GM18505 (cell line): ENCODE data around the gene LMF1.

Experiments used
- ATAC-seq: cut with Tn5 transposase; IDR thresholded peaks from one replicate; pipeline ENCODE4 v1.9.1; 2021; ENCODE audit not compliant: unreplicated experiment
- POLR2A ChIP-seq: IDR thresholded peaks from 4 replicates; pipeline ENCODE4 v1.6.1; 2011; ENCODE audit warnings: borderline replicate concordance; ENCODE audit not compliant: insufficient read depth, insufficient read length; ENCODE audit errors: extremely low read depth

Gene LMF1

DNA sequence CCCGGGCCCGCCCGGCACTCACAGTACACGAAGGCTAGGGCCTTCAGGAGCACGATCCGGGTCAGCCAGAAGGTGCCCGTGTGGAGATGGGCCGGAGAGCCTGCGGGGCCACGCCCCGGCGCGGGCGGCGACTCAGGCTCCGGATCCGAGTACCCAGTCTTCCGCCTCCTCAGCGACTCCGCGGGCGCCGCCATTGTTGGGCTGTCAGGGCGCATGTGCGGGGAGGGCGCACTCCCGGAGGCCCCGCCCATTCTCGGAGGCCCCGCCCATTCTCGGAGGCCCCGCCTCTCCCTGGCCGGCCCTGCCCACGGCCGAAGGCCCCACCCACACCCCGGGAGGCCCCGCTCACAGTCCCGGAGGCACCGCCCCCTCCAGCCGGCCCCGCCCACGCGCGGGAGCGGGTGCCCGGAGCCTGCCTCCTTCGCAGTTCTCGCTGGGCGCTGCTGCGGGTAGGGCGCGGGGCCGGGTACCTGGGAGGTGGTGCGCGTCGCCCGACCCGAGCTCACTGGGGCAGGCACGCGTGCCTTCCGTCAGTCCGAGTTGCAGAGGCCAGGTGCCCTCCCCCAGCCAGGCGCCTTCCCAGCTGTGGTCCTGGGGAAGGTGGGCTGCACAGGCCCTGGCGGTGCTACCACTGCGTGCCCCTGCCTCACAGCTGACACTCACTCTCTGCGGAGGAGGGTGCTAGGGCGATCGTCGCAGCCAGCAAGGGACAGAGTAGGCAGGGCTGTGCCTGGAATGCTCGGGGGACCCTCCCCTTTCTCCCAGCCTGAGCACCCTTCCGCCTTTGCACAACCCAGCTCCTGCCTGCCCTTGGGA lies at the start of gene LMF1:
TSS of gene LMF1 (minus strand) at position 219 of the 816 bp plus-strand sequence. CDS start at position 215, 4 bp downstream.
- peak; percentile 74 for ATAC-seq
- peak; percentile 86 for TF ChIP-seq POLR2A

DNA sequence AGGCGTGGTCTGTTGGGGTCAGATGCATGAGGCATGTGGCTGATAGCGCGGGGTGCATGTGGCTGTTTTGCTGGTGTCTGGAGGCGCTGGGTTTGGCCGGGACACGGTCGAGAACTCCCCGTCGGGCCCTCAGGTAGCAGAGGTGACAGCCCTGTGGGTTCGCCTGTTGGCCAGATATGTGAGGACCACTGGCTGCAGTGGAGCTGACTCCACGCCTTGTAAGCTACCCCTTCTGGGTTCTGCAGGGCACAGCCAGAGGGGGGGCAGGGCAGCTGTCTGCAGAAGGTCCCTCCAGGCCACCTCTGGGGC lies 49.3 kb upstream of the LMF1 start:
- no peak for ATAC-seq
- no peak for TF ChIP-seq POLR2A

DNA sequence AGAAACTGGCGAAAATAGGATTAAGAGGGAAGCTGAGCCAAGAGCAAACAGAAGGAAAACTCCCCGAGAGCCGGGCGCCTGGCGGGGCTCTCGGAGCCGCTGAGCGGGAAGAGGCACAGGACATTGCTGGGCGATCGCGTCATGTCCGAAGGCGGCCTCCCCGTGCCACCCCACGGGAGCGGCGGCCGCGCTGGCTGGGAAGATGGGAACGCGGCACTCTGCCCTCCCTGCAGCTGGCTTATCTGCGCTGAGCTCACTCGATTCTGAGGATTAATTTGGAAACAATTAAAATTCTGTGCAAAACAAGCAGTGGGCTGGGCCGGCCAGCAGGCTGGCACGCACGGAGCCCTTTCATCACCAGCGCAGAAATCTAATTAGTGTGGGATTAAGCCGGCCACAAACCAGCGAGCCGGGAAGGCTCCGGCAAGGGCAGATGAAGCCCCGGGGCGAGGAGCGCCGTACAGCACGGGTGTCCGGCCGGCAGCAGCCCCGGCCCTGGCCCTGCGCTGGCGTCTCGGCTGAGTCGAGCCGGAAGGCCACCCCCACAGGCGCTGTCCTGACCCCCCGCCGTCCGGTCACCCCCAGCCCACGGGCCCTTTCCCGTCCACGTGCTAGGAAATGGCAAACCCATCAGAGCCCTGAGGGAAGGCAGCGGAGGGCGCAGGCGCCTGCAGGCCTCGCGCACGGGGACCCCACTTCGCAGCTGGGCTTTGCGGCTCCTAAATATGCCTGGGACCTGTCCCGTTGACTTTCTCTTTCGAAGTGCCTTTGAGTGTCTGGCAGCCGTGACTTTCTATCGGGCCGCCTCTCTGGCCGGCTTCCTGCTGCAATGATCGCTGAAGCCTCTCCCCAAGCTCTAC lies 48.7 kb upstream of the LMF1 start:
- ATAC-seq = no peak
- TF ChIP-seq POLR2A = no peak

DNA sequence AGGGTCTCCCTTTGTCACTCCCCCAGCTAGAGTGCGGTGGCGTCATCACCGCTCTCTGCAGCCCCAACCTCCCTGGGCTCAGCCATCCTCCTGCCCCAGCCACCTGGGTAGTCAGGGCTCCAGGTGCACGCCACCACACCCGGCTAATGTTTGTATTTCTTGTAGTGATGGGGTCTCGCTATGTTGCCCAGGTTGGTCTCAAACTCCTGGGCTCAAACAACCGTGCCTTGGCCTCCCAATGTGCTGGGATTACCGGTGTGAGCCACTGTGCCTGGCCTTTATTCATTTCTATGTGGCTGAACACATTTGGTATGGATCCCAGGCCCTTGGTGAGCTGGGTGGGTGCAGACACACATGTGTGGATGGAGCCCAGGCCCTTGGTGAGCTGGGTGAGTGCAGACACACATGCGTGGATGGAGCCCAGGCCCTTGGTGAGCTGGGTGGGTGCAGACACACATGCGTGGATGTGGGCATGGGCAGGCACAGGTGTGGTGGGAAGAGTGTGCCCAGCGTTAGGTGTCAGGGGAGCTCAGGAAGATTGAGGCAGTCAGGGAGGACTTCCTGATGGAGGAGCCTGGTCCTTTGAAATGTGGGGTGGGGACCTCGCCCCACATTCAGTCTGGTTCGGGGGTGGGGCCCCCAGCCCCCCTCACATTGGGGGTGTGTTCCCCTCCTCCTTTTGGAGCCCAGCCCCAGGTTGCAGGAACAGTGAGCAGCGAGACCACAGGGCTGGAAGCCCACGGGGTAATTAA lies 47.8 kb upstream of the LMF1 start:
- no peak for TF ChIP-seq POLR2A
- ATAC-seq = no peak

DNA sequence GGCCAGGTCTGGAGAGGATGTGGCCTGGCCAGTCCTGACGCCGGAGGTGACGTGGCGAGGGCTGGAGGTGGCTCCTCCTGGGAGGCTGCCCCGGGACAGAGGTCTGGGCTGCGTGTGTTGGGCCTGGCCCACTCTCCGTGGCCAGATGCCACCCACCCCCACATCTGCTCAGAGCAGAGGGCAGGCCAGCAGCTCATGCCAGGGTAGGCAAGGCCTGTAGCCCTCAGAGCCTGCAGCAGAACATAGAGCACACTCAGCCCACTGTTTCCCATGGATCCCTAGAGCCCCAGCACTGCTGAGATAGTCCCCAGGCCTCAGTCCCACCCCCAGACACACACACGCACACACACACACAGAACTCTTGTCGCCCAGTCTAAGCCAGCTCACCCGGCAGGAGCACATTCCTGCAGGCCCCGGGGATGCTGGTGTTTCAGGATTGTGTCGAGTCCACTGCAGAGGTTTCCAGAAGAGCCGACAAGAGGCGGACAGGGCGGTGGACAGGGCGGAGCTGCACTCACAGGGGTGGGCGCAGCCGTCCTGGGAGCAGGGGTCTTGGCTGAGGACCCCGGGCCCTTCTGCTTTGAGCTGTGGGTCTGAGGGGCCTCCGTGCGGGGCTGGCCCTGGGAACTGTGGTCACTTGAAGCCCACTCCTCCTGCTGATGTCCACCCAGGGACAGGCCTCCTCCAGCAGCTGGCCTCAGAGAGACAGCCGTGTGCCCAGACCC lies 44.1 kb upstream of the LMF1 start:
- ATAC-seq = no peak
- no peak for TF ChIP-seq POLR2A

DNA sequence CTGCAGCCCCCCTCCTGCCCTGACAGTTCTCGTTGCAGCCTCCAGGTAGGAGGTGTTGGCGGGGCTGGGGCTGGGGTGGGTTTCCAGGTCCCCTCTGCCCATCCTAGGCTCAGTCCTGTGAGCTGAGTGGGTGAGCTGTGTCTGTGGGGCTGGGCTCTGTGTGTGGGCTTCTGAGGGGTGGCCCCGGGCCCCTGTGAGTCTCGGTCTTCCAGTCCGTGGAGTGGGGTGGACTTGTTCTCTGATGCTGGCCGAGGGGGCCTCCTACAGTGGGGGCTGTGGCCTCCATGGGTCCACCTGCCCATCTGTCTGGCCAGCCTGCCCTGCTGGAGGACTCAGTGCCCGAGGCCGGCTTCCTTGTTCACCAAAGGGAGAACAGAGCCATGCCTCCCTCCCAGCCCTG lies 43.4 kb upstream of the LMF1 start:
- no peak for ATAC-seq
- TF ChIP-seq POLR2A = no peak

DNA sequence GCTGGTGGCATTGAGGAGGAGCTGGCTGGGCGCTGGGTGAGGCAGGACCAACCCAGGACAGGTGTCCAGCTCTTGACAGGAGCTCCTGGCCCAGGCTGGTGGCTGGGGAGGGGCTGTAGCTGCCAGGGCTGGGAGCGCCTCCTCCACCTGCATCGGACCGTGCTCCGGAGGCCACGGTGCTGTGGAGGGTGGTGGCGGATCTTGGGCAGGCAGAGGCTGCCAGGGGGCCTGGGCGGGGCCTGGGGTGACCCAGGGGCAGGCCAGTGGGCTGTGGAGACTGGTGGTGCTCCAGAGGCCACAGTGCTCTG lies 42.8 kb upstream of the LMF1 start:
- TF ChIP-seq POLR2A = no peak
- no peak for ATAC-seq

DNA sequence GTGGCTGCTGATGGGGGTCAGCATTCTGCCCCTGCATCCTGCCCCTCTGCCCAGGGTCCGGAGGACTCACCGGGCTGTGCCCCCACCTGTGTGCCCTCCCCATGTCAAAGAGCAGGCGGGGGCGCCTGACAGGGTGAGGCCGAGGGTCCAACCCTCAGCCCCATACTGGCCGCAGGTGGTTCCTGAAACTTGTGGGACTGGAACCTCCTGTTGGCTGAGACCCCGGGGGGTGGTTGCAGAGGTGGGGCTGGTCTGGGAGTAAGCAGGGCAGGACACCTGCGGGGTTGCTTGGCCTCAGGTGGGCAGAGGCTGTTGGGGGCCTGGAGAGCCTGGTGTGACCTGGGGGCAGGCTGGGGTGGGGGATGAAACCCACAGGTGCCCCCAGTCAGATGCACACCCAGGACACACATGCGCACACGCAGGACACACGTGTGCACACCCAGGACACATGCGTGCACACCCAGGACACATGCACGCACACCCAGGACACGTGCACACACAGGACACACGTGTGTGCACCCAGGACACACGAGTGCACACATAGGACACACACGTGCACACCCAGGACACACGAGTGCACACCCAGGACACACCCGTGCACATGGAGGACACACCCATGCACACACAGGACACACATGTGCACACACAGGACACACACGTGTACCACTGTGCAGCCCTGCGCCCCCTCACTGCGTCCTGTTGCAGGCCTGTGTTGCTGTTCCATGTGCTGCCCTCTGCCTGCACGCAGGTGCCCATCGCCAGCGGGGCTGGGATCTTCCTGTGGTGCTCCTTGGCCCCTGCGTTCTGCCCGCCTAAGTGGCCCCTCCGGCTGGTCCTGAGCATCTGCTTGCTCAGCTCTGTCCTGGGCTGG lies 42.2 kb upstream of the LMF1 start:
- no peak for TF ChIP-seq POLR2A
- no peak for ATAC-seq

DNA sequence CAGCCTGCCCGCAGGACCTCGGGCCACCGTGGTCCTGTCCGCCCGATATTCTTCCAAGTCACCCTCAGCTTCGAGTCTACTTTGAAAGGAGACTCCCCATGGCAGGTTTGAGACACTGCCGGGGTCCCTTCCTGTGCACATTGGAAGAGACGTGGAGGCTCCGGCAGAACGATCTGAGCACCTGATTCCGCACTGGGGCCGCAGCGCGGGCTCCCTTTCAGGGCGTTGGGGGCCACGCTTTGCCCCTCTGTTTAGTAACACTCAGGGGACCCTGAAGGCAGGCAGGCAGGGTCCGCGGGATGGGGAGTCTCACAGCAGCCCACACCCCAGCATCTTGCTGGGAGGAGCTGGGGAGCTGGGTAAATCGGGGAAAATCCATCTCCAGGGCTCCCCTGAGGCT lies 41.4 kb upstream of the LMF1 start:
- ATAC-seq = no peak
- no peak for TF ChIP-seq POLR2A

DNA sequence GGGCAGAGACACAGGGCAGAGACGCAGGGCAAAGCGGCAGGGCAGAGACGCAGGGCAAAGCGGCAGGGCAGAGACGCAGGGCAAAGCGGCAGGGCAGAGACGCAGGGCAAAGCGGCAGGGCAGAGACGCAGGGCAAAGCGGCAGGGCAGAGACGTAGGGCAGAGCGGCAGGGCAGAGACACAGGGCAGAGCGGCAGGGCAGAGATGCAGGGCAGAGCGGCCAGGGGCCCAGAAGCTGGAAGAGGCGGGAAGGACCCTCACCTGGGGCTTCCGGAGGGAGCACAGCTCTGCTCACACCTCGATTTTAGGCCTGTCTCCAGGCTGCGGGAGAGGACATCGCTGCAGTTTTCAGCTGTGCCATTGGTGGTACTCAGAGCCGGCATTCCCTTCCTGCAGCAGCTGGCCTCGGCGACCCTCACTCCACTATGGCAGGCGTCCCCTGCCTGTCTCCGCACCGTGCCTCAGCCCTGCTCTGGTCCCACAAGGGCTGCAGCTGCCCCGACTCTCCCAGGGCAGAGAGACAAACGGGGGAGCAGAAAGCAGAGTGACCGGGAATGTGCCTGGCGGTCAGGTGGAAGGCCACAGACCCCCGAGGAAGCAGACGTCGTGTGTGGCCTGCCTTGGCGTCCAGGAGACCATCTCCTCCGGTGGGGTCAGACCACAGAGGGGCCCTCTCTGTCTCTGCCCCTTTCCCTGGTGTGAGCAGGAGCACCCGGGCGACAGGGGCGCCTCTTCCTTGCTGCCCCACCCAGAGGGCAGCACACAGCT lies 40.7 kb upstream of the LMF1 start:
- ATAC-seq = no peak
- no peak for TF ChIP-seq POLR2A

DNA sequence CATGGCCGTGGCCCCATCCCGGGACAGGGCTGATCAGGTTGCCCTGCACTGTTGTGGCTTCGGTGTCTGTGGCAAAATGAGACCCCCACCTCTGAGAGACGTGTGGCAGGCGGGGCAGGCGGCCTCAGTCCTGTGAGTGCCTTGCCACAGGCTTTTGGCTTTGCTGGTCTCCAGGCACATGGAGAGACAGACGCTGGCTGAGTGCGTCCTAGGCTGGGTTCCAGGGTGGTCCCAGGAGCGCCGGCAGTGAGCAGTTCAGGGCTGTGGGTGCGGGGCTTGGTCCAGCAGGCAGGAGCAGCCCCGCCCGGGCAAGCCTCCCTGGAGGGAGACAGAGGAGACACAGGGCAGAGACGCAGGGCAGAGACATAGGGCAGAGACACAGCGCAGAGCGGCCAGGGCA lies 40.0 kb upstream of the LMF1 start:
- ATAC-seq = no peak
- TF ChIP-seq POLR2A = no peak
